PC-3 (cell line): ENCODE data around the gene CCSER1. TPM values are rescaled to one million over a fixed set of nuclear protein-coding genes. Genes with fewer than 3 reads are reported as not detected.

Experiments used
- ATAC-seq: fragments of 200-7000 bp; cut with Tn5 transposase; 2 replicates; pipeline ENCODE4 v1.9.1; 2020; ENCODE audit warnings: mild to moderate bottlenecking, moderate library complexity
- BruUV-seq: library from RNA; stranded (reverse); fragments of 400-500 nt; replicated peaks from 2 replicates; lab custom pipeline; 2021; lab: Mats Ljungman, UMichigan
- CTCF ChIA-PET: fragments of 300-600 bp; sonication (Branson Sonifier 250); formaldehyde crosslinking; loops from one replicate; lab custom pipeline; 2022; ENCODE audit warnings: antibody characterized with exemption; lab: Charles Lee
- POLR2A ChIA-PET: fragments of 300-600 bp; sonication (Branson Sonifier 250); formaldehyde crosslinking; loops from one replicate; lab custom pipeline; 2022; ENCODE audit warnings: antibody characterized with exemption; ENCODE audit not compliant: unreplicated experiment; lab: Charles Lee
- DNase-seq: peaks from one replicate; pipeline ENCODE4 v3.0.0-alpha.2; 2015
- H2AFZ ChIP-seq: fragments of 300-600 bp; sonication (generic); 2 replicates; pipeline ENCODE4 v1.6.0; 2016; ENCODE audit warnings: antibody characterized with exemption, low read length
- H3F3A ChIP-seq: fragments of 300-600 bp; sonication (generic); one replicate; pipeline ENCODE4 v1.6.0; 2017; ENCODE audit warnings: antibody characterized with exemption, low read length, control low read depth, mild to moderate bottlenecking; ENCODE audit not compliant: unreplicated experiment
- H3K27ac ChIP-seq: fragments of 300-600 bp; sonication (generic); 2 replicates; pipeline ENCODE4 v1.5.1; 2016; ENCODE audit warnings: mild to moderate bottlenecking, low read length
- H3K27me3 ChIP-seq: fragments of 300-600 bp; sonication (generic); 2 replicates; pipeline ENCODE4 v1.6.1; 2016; ENCODE audit warnings: low read length, mixed read lengths
- H3K36me3 ChIP-seq: fragments of 300-600 bp; sonication (generic); 2 replicates; pipeline ENCODE4 v1.6.1; 2016; ENCODE audit warnings: low read depth, mixed run types, low read length, mixed read lengths
- H3K4me1 ChIP-seq: fragments of 300-600 bp; sonication (generic); 2 replicates; pipeline ENCODE4 v1.5.1; 2016; ENCODE audit warnings: low read length; ENCODE audit not compliant: insufficient read depth
- H3K4me2 ChIP-seq: fragments of 300-600 bp; sonication (generic); 2 replicates; pipeline ENCODE4 v1.6.0; 2016; ENCODE audit warnings: low read length
- H3K4me3 ChIP-seq: fragments of 300-600 bp; sonication (generic); 2 replicates; pipeline ENCODE4 v1.5.1; 2016; ENCODE audit warnings: mild to moderate bottlenecking, low read length, mixed read lengths
- H3K79me2 ChIP-seq: fragments of 300-600 bp; sonication (generic); 2 replicates; pipeline ENCODE4 v1.6.1; 2017; ENCODE audit warnings: low read length, mixed read lengths
- H3K9ac ChIP-seq: fragments of 300-600 bp; sonication (generic); 2 replicates; pipeline ENCODE4 v1.6.0; 2016; ENCODE audit warnings: mild to moderate bottlenecking, low read length
- H3K9me2 ChIP-seq: fragments of 300-600 bp; sonication (generic); replicated peaks from 2 replicates; pipeline ENCODE4 v1.6.1; 2016; ENCODE audit warnings: mixed run types, low read length, mixed read lengths
- H3K9me3 ChIP-seq: fragments of 300-600 bp; sonication (generic); 2 replicates; pipeline ENCODE4 v1.6.1; 2016; ENCODE audit warnings: low read length, mixed read lengths
- H4K20me1 ChIP-seq: fragments of 300-600 bp; sonication (generic); 2 replicates; pipeline ENCODE4 v1.6.1; 2016; ENCODE audit warnings: low read length, mixed read lengths
- EZH2 ChIP-seq: fragments of 300-600 bp; sonication (generic); IDR thresholded peaks from one replicate; pipeline ENCODE4 v1.6.1; 2017; ENCODE audit warnings: antibody characterized with exemption, mild to moderate bottlenecking, low read length; ENCODE audit not compliant: unreplicated experiment
- EZH2phosphoT487 ChIP-seq: fragments of 300-600 bp; sonication (generic); IDR thresholded peaks from 2 replicates; pipeline ENCODE4 v1.6.1; 2018; ENCODE audit warnings: mild to moderate bottlenecking, antibody characterized with exemption, low read length, borderline replicate concordance
- intact Hi-C: fragments of 100-400 bp; cut with micrococcal nuclease; formaldehyde crosslinking; loops from 2 replicates; pipeline ENCODE4 v1.9.0; 2023
- total RNA-seq: library from RNA; depleted of rRNA; stranded (reverse); fragments of >200 nt; gene quantifications from 2 replicates; pipeline ENCODE4 v1.2.3, GENCODE V29; 2014
- TF ChIP-seq, protein P1 (sequence below): fragments of 300-600 bp; sonication (generic); conservative IDR thresholded peaks from 2 replicates; pipeline ENCODE4 v1.5.1; 2017; ENCODE audit warnings: antibody characterized with exemption, low read depth, mild to moderate bottlenecking, low read length

CCSER1 gene
- total RNA-seq, 1 experiment from 2014 or later, result 6.0 TPM

DNA sequence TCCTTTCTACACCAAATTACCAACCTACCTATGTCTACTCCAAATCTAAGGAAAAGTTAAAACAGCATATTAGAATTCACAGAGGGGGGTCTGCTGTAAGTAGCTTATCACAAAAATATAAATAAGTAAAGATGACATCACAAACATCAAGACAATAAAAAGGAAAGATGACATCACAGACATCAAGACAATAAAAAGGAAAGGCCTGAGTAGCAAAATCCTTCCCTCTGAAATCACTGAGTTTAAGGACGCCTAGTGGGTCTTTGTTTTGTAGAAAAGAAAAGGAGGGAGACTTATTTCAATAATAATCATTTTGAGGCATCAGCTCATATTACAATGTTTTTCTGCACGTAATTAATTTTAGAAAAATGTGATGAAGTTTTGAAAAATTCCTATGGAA is 1469.5 kb downstream of the CCSER1 start:
- no peak overlapping the region for H2AFZ ChIP-seq
- intact Hi-C loops, result no loop called here
- no peak overlapping the region for H3K4me3 ChIP-seq
- no peak for DNase-seq
- no peaks in the 10 kb centered on the region for H3F3A ChIP-seq
- ChIA-PET CTCF (no interaction called here), POLR2A (no interaction called here)
- H3K27me3 ChIP-seq, result no peaks in the 10 kb centered on the region
- no peak overlapping the region for H3K27ac ChIP-seq
- TF ChIP-seq EZH2, result no peak
- TF ChIP-seq EZH2phosphoT487, result no peak
- TF ChIP-seq, protein P1, sequence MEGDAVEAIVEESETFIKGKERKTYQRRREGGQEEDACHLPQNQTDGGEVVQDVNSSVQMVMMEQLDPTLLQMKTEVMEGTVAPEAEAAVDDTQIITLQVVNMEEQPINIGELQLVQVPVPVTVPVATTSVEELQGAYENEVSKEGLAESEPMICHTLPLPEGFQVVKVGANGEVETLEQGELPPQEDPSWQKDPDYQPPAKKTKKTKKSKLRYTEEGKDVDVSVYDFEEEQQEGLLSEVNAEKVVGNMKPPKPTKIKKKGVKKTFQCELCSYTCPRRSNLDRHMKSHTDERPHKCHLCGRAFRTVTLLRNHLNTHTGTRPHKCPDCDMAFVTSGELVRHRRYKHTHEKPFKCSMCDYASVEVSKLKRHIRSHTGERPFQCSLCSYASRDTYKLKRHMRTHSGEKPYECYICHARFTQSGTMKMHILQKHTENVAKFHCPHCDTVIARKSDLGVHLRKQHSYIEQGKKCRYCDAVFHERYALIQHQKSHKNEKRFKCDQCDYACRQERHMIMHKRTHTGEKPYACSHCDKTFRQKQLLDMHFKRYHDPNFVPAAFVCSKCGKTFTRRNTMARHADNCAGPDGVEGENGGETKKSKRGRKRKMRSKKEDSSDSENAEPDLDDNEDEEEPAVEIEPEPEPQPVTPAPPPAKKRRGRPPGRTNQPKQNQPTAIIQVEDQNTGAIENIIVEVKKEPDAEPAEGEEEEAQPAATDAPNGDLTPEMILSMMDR, result no peak
- H3K4me2 ChIP-seq, result no peak overlapping the region
- no peaks in the 10 kb centered on the region for H3K36me3 ChIP-seq
- ATAC-seq, result no peak
- BruUV-seq, result no TSS peak
- no peaks in the 10 kb centered on the region for H3K79me2 ChIP-seq
- H4K20me1 ChIP-seq, result no peaks in the 10 kb centered on the region
- no peak overlapping the region for H3K9ac ChIP-seq
- no peaks in the 10 kb centered on the region for H3K9me3 ChIP-seq
- H3K4me1 ChIP-seq, result no peaks in the 10 kb centered on the region
- no peaks in the 10 kb centered on the region for H3K9me2 ChIP-seq

DNA sequence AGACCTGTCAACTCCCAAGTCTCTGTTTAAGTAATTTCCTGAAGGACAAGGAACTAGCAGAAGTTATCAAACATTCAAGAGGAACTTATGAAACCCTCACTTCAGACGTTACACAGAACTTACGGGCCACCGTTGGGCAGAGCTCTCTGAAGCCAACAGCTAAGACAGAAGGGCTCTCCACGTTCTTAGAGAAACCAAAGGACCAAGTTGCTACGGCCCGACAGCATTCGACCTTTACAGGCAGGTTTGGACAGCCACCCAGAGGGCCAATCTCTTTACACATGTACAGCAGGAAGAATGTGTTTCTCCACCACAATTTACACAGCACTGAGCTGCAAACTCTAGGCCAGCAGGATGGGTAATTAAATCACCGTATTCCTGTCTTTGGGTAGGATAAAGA is 1471.5 kb downstream of the CCSER1 start:
- no peak overlapping the region for H3K9ac ChIP-seq
- no peaks in the 10 kb centered on the region for H3K36me3 ChIP-seq
- no peaks in the 10 kb centered on the region for H3K9me3 ChIP-seq
- DNase-seq, result no peak
- H3F3A ChIP-seq, result no peaks in the 10 kb centered on the region
- no peak overlapping the region for H2AFZ ChIP-seq
- H3K4me2 ChIP-seq, result no peak overlapping the region
- H3K27ac ChIP-seq, result no peak overlapping the region
- ATAC-seq, result no peak
- no peaks in the 10 kb centered on the region for H3K27me3 ChIP-seq
- TF ChIP-seq EZH2phosphoT487 (no peak), EZH2 (no peak)
- TF ChIP-seq, protein P1, result no peak
- H3K4me1 ChIP-seq, result no peaks in the 10 kb centered on the region
- no peak overlapping the region for H3K4me3 ChIP-seq
- BruUV-seq, result no TSS peak
- H4K20me1 ChIP-seq, result no peaks in the 10 kb centered on the region
- intact Hi-C loops, result no loop called here
- no peaks in the 10 kb centered on the region for H3K79me2 ChIP-seq
- CTCF ChIA-PET, result no interaction called here
- no peaks in the 10 kb centered on the region for H3K9me2 ChIP-seq
- POLR2A ChIA-PET, result no interaction called here

DNA sequence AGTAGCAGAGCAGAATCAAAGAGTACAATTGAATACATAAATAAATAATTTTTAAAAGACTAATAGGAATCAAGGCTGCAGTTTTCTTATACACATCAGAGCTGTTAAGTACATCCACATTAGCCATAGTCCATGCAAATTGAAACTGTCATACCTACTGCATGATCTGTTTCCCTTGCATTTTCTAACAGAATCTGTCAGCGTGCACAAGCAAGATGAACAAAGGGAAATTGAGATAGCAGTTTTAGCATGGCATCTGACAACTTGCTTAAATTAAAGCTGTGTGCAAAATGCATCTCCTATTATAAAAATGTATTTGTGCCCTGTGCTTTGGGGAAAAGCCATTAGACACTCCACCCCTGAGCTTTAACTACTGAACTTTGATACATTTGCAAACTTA is 1473.1 kb downstream of the CCSER1 start:
- Histone ChIP-seq H2AFZ (no peak overlapping the region), H4K20me1 (no peaks in the 10 kb centered on the region), H3K36me3 (no peaks in the 10 kb centered on the region), H3K4me2 (no peak overlapping the region), H3K79me2 (no peaks in the 10 kb centered on the region), H3K9me3 (no peaks in the 10 kb centered on the region), H3K27me3 (no peaks in the 10 kb centered on the region), H3K4me3 (no peak overlapping the region), H3K9ac (no peak overlapping the region), H3F3A (no peaks in the 10 kb centered on the region), H3K27ac (no peak overlapping the region), H3K4me1 (no peaks in the 10 kb centered on the region), H3K9me2 (no peaks in the 10 kb centered on the region)
- DNase-seq, result no peak
- TF ChIP-seq EZH2 (no peak), EZH2phosphoT487 (no peak)
- TF ChIP-seq, protein P1, result no peak
- ATAC-seq, result no peak
- BruUV-seq, result no TSS peak
- CTCF ChIA-PET, result no interaction called here
- POLR2A ChIA-PET, result no interaction called here
- intact Hi-C loops, result no loop called here
